K562 (cell line): ENCODE measurements around the gene FAM174C. TPM values are rescaled to one million over a fixed set of nuclear protein-coding genes. Genes with fewer than 3 reads are reported as not detected.
A peak's percentile ranks its signal among the peaks of the same experiment; 100 is the strongest.

Experiments
- CAMTA2 ChIP-seq: fragments of 250-450 bp; sonication (Bioruptor Pico); conservative IDR thresholded peaks from 2 replicates; pipeline ENCODE4 v1.5.1; 2022
- CHAMP1 ChIP-seq: fragments of 450-650 bp; IDR thresholded peaks from 2 replicates; pipeline ENCODE4 v1.6.1; 2016; ENCODE audit warnings: mild to moderate bottlenecking
- FOS ChIP-seq: IDR thresholded peaks from 3 replicates; pipeline ENCODE4 v1.6.1; 2011; ENCODE audit not compliant: insufficient read length; ENCODE audit errors: extremely low read depth
- FOXO4 ChIP-seq: fragments of 450-650 bp; formaldehyde crosslinking; IDR thresholded peaks from 2 replicates; pipeline ENCODE4 v1.4.0; 2020; ENCODE audit warnings: mild to moderate bottlenecking, moderate library complexity
- GATAD2A ChIP-seq: fragments of 450-650 bp; IDR thresholded peaks from 2 replicates; pipeline ENCODE4 v1.6.1; 2017
- HNRNPUL1 ChIP-seq: fragments of 200-400 bp; formaldehyde crosslinking; IDR thresholded peaks from 2 replicates; pipeline ENCODE4 v1.6.1; 2017; ENCODE audit warnings: low read length
- MCM3 ChIP-seq: fragments of 450-650 bp; IDR thresholded peaks from 2 replicates; pipeline ENCODE4 v1.6.1; 2016
- POLR2H ChIP-seq: IDR thresholded peaks from 2 replicates; pipeline ENCODE4 v1.6.1; 2016; ENCODE audit warnings: missing genetic modification characterization, low read depth, mild to moderate bottlenecking, control low read depth, missing compliant biosample characterization, moderate library complexity
- PRPF4 ChIP-seq: fragments of 200-400 bp; formaldehyde crosslinking; IDR thresholded peaks from one replicate; pipeline ENCODE4 v1.6.1; 2017; ENCODE audit warnings: low read length, low read depth, mild to moderate bottlenecking; ENCODE audit not compliant: insufficient read depth, poor library complexity, severe bottlenecking
- PTTG1 ChIP-seq: fragments of 450-650 bp; IDR thresholded peaks from 2 replicates; pipeline ENCODE4 v1.6.1; 2016; ENCODE audit warnings: low read depth, mild to moderate bottlenecking, missing genetic modification characterization, missing compliant biosample characterization
- XRCC3 ChIP-seq: fragments of 450-650 bp; IDR thresholded peaks from 2 replicates; pipeline ENCODE4 v1.6.1; 2017; ENCODE audit warnings: mild to moderate bottlenecking, moderate library complexity
- XRCC5 ChIP-seq: fragments of 200-400 bp; formaldehyde crosslinking; IDR thresholded peaks from 2 replicates; pipeline ENCODE4 v1.6.1; 2017; ENCODE audit warnings: low read depth, mild to moderate bottlenecking, low read length
- ZFP91 ChIP-seq: sonication (generic); formaldehyde crosslinking; IDR thresholded peaks from 2 replicates; pipeline ENCODE4 v1.8.0; 2022; ENCODE audit warnings: mild to moderate bottlenecking, missing genetic modification reagents
- ZNF12 ChIP-seq: sonication (generic); formaldehyde crosslinking; IDR thresholded peaks from 2 replicates; pipeline ENCODE4 v1.4.0; 2020; ENCODE audit warnings: mild to moderate bottlenecking, missing genetic modification reagents
- ZNF212 ChIP-seq: fragments of 450-650 bp; formaldehyde crosslinking; IDR thresholded peaks from 2 replicates; pipeline ENCODE4 v1.4.0; 2020; ENCODE audit warnings: mild to moderate bottlenecking
- ZNF395 ChIP-seq: fragments of 200-800 bp; sonication (Bioruptor generic); IDR thresholded peaks from 2 replicates; pipeline ENCODE4 v1.6.1; 2017; ENCODE audit warnings: missing genetic modification characterization, missing compliant biosample characterization
- ZNF436 ChIP-seq: fragments of 250-450, 450-650 bp; sonication (Bioruptor Pico); formaldehyde crosslinking; IDR thresholded peaks from 2 replicates; pipeline ENCODE4 v1.7.0; 2020; ENCODE audit warnings: mild to moderate bottlenecking
- ZNF511 ChIP-seq: sonication (generic); formaldehyde crosslinking; IDR thresholded peaks from 2 replicates; pipeline ENCODE4 v1.8.0; 2022; ENCODE audit warnings: mild to moderate bottlenecking, missing genetic modification reagents
- ZNF551 ChIP-seq: fragments of 250-450 bp; sonication (Bioruptor Pico); IDR thresholded peaks from 2 replicates; pipeline ENCODE4 v1.5.0; 2021; ENCODE audit warnings: mild to moderate bottlenecking, moderate library complexity
- ZNF589 ChIP-seq: fragments of 200-800 bp; sonication (Bioruptor generic); IDR thresholded peaks from 2 replicates; pipeline ENCODE4 v1.6.1; 2016; ENCODE audit warnings: low read depth, missing genetic modification characterization, missing compliant biosample characterization
- ZNF77 ChIP-seq: fragments of 250-450 bp; sonication (Bioruptor Pico); IDR thresholded peaks from 2 replicates; pipeline ENCODE4 v1.5.0; 2020
- ZNF79 ChIP-seq: fragments of 250-450 bp; sonication (Bioruptor Pico); IDR thresholded peaks from 2 replicates; pipeline ENCODE4 v1.4.0; 2020; ENCODE audit warnings: low read depth, mild to moderate bottlenecking, moderate library complexity
- polyA plus RNA-seq, 8 experiments: library from polyadenylated mRNA; depleted of rRNA in 4 of 8; stranded (reverse) in 5 of 8; unstranded in 3 of 8; fragments of >200 nt; fragmentation: Nextera tagmentation in 2 of 8; fragmentation: Illumina TruSeq in 1 of 8; extraction: Ambion mirVana in 2 of 8; extraction: Trizol in 1 of 8; gene quantifications; 2 replicates each; pipeline versions ENCODE4 v1.2.1 to v1.2.3, GENCODE V29; 2011 to 2014; ENCODE audit warnings: inconsistent platforms in 1 of 8, missing spikeins in 1 of 8
- total RNA-seq, 7 experiments: library from RNA; depleted of rRNA in 6 of 7; stranded (reverse); fragments of >200 nt in 6 of 7; fragmentation: Illumina TruSeq in 2 of 7; extraction: Trizol in 2 of 7; gene quantifications; 2 replicates each; pipeline versions ENCODE4 v1.2.1 to v1.2.3, GENCODE V29; 2011 to 2021; ENCODE audit warnings: low replicate concordance in 1 of 7

FAM174C gene
- total and polyA plus RNA-seq, 9 of the 15 experiments (the other 6 are each of a cell fraction or from before 2014, with no cell fraction given), result 0.66 to 89.6 (median 20.3) TPM

GRCh38 chr19:1266129-1266915, 9.0 kb upstream of the FAM174C start (continued):
- TF ChIP-seq PTTG1 (tag) (no peak), ZNF212 (CRISPR knock-in tag) (no peak), ZNF12 (CRISPR knock-in tag) (no peak), ZNF77 (CRISPR knock-in tag) (no peak), ZNF79 (no peak), ZNF551 (no peak), CAMTA2 (CRISPR knock-in tag) (no peak), HNRNPUL1 (no peak), CHAMP1 (no peak), XRCC3 (no peak), FOS (no peak), POLR2H (tag) (no peak), ZNF436 (no peak), FOXO4 (CRISPR knock-in tag) (no peak), ZNF395 (no peak), MCM3 (no peak), ZNF589 (CRISPR knock-in tag) (no peak), PRPF4 (no peak), XRCC5 (no peak), ZNF511 (CRISPR knock-in tag) (peak; percentile 3; the same call in 1 of the 2 replicates), ZFP91 (CRISPR knock-in tag) (0 out of 2 replicates have a peak, but pooled peaks have one; percentile 24), GATAD2A (0 out of 2 replicates have a peak, but pooled peaks have one; percentile 14)
